Measurements from ENCODE around the gene SLC3A2.
"Not testable (repeated sequence)": the region's sequence is repeated elsewhere in the genome, so short reads cannot be mapped to it uniquely, and the experiment has no call there.

Gene SLC3A2

DNA sequence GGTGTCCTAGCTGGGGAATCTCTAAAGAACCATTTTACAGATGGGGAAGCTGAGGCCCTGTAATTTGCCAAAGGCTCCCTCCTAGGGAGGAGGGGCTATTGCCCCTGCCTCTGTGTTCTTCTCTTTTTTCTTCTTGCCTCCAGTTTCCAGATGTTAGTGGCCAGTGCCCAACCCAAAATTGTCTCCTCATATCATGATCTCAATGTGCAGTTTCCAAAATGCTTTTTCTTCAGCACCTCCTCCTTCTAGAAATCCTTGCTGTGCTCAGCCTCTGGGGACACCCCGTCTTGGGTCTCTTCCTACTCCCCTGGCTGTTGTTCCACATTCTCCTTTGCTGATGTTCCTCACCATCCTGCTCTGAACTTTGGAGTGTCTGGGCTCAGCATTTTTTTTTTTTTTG lies 50.0 kb downstream of the SLC3A2 start:
- Histone ChIP-seq H3K27ac (no peak overlapping the region), H3K9ac (no peak overlapping the region), H3K27me3 (peaks cover 31 to 36% (median 34%) of the 10 kb centered on the region in 11 experiments), H3K36me3 (no peaks in the 10 kb centered on the region), H3K9me3 (replicated peaks in 1 of 11) (peaks cover 0 to 8% (median 0%) of the 10 kb centered on the region in 11 experiments; a peak in 3 of 22 replicates), H4K20me1 (peaks cover 0 to 6% (median 0%) of the 10 kb centered on the region in 11 experiments; a peak in 5 of 22 replicates), H3K4me3 (no peak overlapping the region), H3K4me1 (peaks cover 0 to 32% (median 18%) of the 10 kb centered on the region in 10 experiments; a peak in 14 of 20 replicates), H3K4me2 (peak overlapping the region in 6 of 11 experiments; percentile 14 to 52 (median 37); a peak in 7 of 22 replicates)
- no peak for TF ChIP-seq Cebpa-rat (IDR thresholded peaks at IDR 0.05)

DNA sequence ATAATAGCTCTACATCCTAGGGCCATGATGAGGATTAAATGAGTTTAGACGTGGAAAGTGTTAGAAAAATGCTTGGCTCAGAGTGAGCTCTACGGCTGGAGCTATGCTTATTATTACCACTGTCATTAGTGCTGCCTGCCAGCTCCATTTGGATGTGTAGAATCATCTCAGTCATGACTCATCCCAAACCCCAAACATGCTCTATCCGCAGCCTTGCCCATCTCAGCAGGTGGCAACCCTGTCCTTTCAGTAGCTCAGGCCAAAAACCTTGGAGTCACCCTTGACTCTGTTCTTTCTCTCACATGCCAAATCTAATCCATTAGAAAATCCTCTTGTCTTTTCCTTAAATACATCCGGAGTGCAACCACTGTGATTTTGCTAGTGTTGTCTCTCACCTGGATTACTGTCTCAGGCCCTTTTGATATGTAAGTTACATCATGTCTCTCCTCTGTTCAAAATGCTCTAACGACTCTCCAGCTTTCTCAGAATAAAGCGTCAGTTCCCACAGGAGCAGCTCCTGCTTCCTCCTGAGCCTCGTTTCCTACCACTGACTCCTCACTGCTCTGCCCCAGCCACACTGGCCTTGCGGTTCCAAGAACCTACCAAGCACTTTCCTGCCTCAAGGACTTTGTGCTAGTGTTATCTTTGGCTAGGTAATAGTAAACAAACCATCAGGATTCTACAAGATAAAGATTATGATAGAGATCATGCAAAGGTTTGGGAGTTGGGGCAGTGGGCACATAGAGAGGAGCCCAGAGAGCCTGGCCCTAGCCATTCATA lies 51.0 kb downstream of the SLC3A2 start:
- peak overlapping the region in 2 of 11 experiments; percentile 2 to 26; a peak in 3 of 22 replicates for H3K4me2 ChIP-seq
- H3K9ac ChIP-seq = no peak overlapping the region
- H4K20me1 ChIP-seq = peaks cover 0 to 5% (median 0%) of the 10 kb centered on the region in 11 experiments; a peak in 3 of 22 replicates
- H3K27me3 ChIP-seq = peaks cover 20 to 26% (median 24%) of the 10 kb centered on the region in 11 experiments
- H3K27ac ChIP-seq = no peak overlapping the region
- H3K4me3 ChIP-seq = no peak overlapping the region
- peaks cover 0 to 31% (median 16%) of the 10 kb centered on the region in 10 experiments; a peak in 13 of 20 replicates for H3K4me1 ChIP-seq
- H3K9me3 ChIP-seq (replicated peaks in 1 of 11) = peaks cover 0 to 2% (median 0%) of the 10 kb centered on the region in 11 experiments; a peak in 1 of 22 replicates
- TF ChIP-seq Cebpa-rat (IDR thresholded peaks at IDR 0.05) = no peak
- H3K36me3 ChIP-seq = no peaks in the 10 kb centered on the region

DNA sequence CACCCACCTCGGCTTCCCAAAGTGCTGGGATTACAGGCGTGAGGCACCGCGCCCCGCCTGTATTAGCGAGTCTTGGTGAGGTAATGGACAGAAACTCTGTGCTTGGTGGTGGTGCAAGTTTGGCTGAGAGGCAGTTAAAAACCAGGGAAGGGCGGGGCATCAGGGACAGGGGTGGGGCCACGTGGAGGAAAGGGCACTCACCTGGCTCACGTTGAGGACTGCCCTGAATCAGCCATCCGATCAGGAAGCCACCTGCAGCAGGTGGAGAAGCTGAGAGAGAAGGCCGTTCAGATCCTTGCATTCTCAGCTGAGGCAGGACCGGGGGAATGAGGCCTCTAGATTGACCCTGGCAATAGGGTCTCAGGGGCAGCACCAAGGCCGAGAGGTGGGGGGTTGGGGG lies 52.6 kb downstream of the SLC3A2 start:
- peaks cover 0 to 27% (median 11%) of the 10 kb centered on the region in 10 experiments; a peak in 13 of 20 replicates for H3K4me1 ChIP-seq
- no peak for TF ChIP-seq Cebpa-rat (IDR thresholded peaks at IDR 0.05)

DNA sequence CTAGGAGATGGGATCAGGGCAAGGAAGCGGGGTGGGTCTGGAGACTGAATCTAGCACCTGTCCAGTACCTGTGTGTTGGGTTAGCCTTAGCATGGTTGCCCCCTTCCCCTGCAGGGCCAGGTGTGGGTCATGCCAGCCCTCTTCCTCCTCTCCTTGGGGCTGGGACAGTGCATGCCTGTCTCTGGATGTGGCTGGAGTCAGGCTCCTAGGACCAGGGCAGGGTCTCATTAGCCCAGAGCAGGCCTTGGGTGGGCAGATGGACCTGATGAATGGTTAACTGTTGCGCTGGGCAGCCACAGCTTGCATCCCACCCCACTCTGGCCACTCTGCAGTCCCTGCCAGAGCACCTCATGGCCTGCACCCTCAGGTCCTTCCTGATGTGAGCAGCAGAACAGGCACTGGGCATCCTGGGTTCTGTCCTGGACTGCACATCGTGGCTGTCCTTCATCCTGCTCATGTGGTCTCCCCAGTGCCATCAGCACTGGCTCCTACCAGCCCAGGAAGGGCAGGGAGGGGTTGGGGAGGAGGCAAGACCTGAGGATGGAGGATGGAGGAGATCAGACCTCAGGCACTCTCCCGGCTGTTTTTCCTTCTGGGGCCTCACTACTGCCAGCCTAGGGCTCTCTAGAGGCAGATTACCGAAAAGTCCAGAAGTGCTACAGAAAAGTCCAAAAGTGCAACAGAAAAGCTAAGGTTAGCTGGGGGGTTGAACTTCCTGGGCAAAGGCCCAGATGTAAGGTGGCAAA lies 53.2 kb downstream of the SLC3A2 start:
- no peaks in the 10 kb centered on the region for H3K36me3 ChIP-seq
- no peak overlapping the region for H3K4me3 ChIP-seq
- TF ChIP-seq Cebpa-rat (IDR thresholded peaks at IDR 0.05) = no peak
- H3K4me1 ChIP-seq = peaks cover 0 to 24% (median 9%) of the 10 kb centered on the region in 10 experiments; a peak in 10 of 20 replicates
- H3K27me3 ChIP-seq = peaks cover 0 to 4% (median 1%) of the 10 kb centered on the region in 11 experiments; a peak in 11 of 22 replicates
- H3K9me3 ChIP-seq (replicated peaks in 1 of 11) = peaks cover 7 to 16% (median 10%) of the 10 kb centered on the region in 11 experiments; a peak in 19 of 22 replicates
- no peaks in the 10 kb centered on the region; a peak in 2 of 22 replicates for H4K20me1 ChIP-seq
- H3K4me2 ChIP-seq = no peak overlapping the region
- no peak overlapping the region for H3K9ac ChIP-seq
- H3K27ac ChIP-seq = no peak overlapping the region

More for the DNA sequence above, 52.6 kb downstream of the SLC3A2 start:
- no peak overlapping the region for H3K4me3 ChIP-seq
- no peak overlapping the region for H3K4me2 ChIP-seq
- H3K9me3 ChIP-seq (replicated peaks in 1 of 11) = peaks cover 7 to 16% (median 10%) of the 10 kb centered on the region in 11 experiments; a peak in 19 of 22 replicates
- H3K27me3 ChIP-seq = peaks cover 4 to 10% (median 8%) of the 10 kb centered on the region in 11 experiments
- H3K9ac ChIP-seq = no peak overlapping the region
- H3K27ac ChIP-seq = no peak overlapping the region
- no peaks in the 10 kb centered on the region for H3K36me3 ChIP-seq
- H4K20me1 ChIP-seq = no peaks in the 10 kb centered on the region; a peak in 2 of 22 replicates

DNA sequence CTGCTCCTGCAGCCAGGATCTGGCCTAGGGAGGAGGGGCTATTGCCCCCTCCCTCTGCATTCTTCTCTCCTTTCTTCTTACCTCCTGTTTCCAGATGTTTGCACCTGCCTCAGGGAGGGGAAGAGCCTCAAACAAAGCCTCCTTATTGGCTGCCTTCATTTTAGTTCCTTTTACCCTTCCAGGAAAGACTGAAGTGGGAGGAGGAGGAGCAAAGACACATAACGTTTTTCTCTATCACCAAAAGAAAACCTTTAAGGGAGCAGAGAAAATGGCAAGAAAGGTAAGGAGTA lies 53.7 kb downstream of the SLC3A2 start:
- Histone ChIP-seq H3K9me3 (replicated peaks in 1 of 11) (peaks cover 7 to 16% (median 10%) of the 10 kb centered on the region in 11 experiments; a peak in 19 of 22 replicates), H3K9ac (no peak overlapping the region), H3K4me2 (no peak overlapping the region), H3K4me3 (no peak overlapping the region), H3K36me3 (no peaks in the 10 kb centered on the region), H4K20me1 (no peaks in the 10 kb centered on the region; a peak in 1 of 22 replicates), H3K27ac (no peak overlapping the region), H3K4me1 (peaks cover 0 to 24% (median 9%) of the 10 kb centered on the region in 10 experiments; a peak in 10 of 20 replicates), H3K27me3 (no peaks in the 10 kb centered on the region)
- TF ChIP-seq Cebpa-rat (IDR thresholded peaks at IDR 0.05) = no peak

DNA sequence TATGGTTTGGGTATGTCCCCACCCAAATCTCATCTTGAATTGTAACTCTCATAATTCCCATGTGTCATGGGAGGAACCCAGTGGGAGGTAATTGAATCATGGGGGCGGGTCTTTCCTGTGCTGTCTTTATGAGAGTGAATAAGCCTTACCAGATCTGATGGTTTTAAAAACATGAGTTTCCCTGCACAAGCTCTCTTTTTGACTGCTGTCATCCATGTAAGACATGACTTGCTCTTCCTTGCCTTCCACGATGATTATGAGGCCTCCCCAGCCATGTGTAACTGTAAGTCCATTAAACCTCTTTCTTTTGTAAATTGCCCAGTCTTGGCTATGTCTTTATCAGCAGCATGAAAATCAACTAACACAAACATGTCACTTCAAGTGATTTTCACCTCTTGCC lies 56.8 kb downstream of the SLC3A2 start:
- H3K9me3 ChIP-seq (replicated peaks in 1 of 11) = peaks cover 7 to 16% (median 10%) of the 10 kb centered on the region in 11 experiments; a peak in 19 of 22 replicates
- H3K4me2 ChIP-seq, H4K20me1 ChIP-seq, H3K4me1 ChIP-seq, H3K9ac ChIP-seq, H3K27ac ChIP-seq, H3K4me3 ChIP-seq, H3K36me3 ChIP-seq, H3K27me3 ChIP-seq: not testable (repeated sequence)
